Urothelium cell line (cell line): Measurements from ENCODE around the gene REC8.
A peak's percentile ranks its signal among the peaks of the same experiment; 100 is the strongest.
"Not testable (repeated sequence)": the region's sequence is repeated elsewhere in the genome, so short reads cannot be mapped to it uniquely, and the experiment has no call there.

Experiments
- DNase-seq: peaks from one replicate; pipeline ENCODE4 v3.0.0; 2011; ENCODE audit warnings: low spot score, mixed read lengths
- FAIRE-seq: peaks from 2 replicates; lab custom pipeline; 2011; peaks lifted over from hg19 to GRCh38; lab: Jason Lieb, UNC

REC8 gene

DNA sequence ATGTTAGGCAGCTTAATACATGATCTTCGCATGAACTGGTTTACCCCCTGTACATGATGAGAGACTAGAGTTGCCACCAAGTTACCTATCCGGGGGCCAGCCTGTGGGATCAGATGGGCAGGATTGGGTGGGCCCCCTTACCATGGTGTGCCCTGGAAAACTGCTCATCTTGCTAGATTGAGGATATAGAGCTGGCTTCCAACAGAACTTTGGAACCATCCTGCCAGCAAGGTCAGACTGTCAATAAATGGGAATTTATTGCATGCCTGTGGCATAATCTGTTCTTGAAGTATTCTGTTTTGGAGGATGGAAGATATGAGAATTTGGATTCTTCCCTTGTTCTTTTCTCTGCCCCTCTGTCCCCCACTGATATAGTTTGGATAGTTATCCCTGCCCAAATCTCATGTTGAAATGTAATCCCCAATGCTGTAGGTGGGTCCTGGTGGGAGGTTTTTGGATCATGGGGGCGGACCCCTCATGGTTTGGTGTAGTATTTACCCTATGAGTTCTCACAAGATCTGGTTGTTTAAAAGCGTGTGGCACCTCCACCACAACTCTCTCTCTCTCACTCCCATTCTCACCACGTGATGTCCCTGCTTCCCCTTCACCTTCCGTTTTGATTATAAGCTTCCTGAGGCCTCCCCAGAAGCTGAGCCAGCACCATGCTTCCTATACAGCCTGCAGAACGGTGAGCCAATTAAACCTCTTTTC lies 27.1 kb downstream of the REC8 start:
- no peak for DNase-seq
- FAIRE-seq, result no peak

DNA sequence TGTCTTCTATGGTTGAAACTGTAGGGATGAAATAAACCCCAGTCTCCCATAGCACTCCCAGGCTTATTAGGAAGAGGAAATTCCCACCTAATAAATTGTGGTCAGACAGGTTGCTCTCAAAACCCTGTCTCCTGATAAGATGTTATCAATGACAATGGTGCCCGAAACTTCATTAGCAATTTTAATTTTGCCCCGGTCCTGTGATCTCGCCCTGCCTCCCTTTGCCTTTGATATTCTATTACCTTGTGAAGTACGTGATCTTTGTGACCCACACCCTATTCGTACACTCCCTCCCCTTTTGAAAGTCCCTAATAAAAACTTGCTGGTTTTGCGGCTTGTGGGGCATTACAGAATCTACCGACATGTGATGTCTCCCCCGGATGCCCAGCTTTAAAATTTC lies 30.7 kb downstream of the REC8 start:
- not testable (repeated sequence) for FAIRE-seq, DNase-seq

- DNase-seq, FAIRE-seq: not testable (repeated sequence)
Observed at GRCh38 chr14:24203249-24203886, 31.5 kb downstream of the REC8 start.

- DNase-seq, result no peak
- no peak for FAIRE-seq
Observed at GRCh38 chr14:24204163-24205146, 32.6 kb downstream of the REC8 start.

DNA sequence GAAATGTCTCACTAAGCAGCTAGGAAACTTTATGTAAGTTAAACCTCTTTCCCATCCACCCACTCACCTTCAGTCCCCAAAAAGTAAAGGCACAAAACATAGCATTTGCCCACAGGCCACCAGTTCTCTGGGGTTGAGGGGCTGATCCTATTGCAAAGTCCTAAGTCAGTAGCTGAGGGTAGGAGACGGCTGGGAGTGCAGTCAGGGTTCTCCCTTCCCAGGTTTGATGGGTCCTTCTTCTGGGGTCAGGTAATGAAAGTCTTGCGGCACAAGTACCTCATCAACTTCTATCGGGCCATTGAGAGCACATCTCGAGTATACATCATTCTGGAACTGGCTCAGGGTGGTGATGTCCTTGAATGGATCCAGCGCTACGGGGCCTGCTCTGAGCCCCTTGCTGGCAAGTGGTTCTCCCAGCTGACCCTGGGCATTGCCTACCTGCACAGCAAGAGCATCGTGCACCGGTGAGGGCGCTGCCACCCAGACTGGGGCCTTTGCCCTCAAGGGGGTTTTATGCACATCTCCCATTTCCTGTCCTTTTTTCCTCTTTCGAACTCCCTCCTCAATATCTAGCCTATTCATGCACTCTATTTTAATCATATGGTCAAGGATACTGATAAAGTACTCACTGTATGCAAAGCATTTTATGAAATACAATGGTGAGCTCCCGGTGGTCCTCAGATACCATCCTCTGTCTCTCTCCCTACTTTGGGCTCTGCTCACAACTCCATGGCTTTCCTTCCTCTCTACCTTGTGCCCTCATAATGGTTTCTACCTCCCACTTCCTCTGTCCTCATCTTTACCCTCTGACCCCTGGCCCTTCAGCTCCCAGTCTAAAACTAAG lies 34.6 kb downstream of the REC8 start:
- no peak for FAIRE-seq
- no peak for DNase-seq

DNA sequence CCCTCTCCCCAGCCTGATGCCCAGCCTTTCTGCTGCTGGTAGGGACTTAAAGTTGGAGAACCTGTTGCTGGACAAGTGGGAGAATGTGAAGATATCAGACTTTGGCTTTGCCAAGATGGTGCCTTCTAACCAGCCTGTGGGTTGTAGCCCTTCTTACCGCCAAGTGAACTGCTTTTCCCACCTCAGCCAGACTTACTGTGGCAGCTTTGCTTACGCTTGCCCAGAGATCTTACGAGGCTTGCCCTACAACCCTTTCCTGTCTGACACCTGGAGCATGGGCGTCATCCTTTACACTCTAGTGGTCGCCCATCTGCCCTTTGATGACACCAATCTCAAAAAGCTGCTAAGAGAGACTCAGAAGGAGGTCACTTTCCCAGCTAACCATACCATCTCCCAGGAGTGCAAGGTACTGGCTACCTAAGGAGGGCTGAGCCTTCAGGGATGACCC lies 35.2 kb downstream of the REC8 start:
- DNase-seq (no peak), FAIRE-seq (no peak)

DNA sequence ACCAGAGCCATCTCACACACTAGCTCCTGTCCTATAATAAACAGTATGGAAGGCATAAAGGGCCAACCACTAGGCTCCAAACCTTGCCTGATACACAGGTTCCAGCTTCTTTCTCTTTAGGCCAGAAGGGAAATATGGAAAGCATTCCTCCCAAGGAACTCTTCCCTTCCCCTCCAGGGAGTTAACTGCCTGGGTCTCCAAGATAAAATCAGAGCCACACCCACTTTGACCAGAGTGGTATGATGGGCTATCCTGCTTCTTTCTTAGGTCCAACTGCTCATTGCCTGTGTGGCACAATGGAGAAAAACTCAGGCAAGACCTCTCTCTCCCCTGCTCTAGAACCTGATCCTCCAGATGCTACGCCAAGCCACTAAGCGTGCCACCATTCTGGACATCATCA lies 35.7 kb downstream of the REC8 start:
- FAIRE-seq, result no peak
- DNase-seq, result no peak

DNA sequence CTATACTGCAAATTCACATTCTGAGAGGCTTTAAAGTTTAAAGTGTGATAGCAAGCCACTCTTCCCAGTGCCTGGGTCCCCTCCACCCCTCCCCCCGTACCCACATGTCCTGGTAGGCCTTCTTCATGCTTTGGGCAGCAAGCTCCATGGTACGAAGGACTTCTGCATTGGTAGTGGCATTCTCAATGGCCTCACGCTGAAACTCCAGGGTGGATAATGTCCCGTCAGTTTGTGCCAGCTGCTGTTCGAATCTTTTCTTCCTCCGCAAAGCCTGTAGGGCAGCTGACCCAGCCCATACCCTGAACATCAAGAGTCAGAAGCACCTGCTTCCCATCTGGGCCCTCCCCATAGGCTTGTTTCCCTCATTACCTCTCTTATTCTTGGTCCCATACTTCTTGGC lies 39.4 kb downstream of the REC8 start:
- FAIRE-seq, result no peak

GRCh38 chr14:24212924-24213865 lies 41.3 kb downstream of the REC8 start, which contains the start of gene CHMP4A:
TSS of gene CHMP4A (minus strand) at chr14:24213488. CDS start at chr14:24213439, 49 bp downstream.
- FAIRE-seq (peak; percentile 92), DNase-seq (peak; percentile 97)

More for the DNA sequence above, 39.4 kb downstream of the REC8 start:
- no peak for DNase-seq

DNA sequence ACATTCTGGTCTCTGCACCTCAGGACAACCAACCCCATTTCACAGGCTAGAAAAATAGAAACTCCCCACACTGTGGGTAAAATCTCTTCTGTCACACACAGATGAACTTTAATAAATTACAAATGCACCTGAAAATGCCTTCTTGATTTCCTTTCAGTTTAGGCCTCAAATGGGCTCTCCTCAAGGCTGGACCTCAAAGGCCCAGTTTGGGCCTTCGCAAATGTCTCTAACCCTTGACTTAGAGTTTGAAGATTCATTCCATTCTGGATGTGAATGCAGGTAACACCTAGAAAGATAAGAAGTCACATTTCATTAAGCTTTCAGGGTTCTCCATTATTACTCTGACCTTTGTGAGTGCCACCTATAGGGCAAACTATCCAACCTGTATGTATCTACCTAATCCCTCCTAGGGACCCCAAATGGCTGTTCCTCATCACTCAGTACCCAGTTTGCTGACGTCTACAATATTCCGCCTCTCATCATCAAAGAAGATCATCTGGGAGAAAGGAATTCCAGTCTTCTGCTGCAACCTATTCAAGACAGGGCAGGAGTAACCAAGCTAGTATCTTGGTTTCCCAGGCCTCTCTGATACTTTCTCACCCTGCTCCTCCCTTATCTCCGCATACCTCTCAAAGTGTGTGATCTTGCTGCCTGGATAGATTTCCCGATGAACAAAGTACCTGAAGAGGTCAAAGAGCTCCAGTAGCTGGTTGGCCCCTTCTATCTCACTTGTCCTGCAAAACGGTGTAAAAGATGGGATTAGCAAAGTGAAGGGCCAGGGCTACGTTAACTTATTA lies 42.2 kb downstream of the REC8 start:
- DNase-seq (no peak), FAIRE-seq (no peak)

DNA sequence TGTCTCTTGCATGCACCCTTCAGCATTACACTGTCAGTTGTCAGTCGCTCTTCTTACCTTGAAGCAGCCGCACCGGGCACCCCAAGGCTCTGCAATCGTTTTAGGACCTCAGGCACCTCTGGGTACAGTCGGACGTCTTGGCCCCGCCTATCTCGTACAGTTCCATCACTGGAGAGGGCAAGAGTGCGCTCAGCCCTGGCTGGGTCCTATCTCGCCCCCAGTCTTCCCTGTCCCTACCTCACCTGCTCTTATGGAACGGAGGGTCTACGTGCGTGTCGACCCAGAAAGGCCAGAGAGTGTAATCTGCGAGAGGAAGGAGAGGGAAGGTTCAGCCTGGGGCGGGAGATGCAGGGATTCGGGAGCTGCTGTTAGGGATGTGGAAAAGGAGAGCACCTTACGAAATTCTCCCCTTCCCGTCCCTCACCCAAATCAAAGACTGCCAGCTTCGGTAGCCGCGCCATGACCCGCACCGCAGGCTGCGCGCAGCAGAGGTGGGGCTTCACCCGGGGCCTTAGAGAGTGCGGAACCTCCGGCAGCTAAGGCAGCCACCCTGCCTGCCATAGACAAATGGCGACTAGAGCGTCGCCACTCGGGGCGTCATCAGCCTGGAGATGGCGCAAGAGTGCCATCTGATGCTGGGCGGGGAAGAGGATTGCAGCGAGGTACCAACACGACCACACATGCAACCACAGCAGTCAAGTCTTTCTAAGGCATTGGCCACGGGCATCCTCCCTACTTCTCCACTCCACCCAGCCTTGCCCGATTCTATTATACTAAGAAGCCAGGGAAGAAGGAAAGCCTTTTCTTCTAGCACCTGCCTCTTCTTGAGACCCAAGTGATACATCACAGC lies 43.8 kb downstream of the REC8 start, which contains the start of gene MDP1:
TSS of gene MDP1 (minus strand) at position 572 of the 850 bp plus-strand sequence. CDS start at position 461, 111 bp downstream.
- DNase-seq (peak; percentile 92), FAIRE-seq (peak; percentile 52)

- DNase-seq (no peak), FAIRE-seq (no peak)
Observed at GRCh38 chr14:24216345-24216699, 44.4 kb downstream of the REC8 start.

DNA sequence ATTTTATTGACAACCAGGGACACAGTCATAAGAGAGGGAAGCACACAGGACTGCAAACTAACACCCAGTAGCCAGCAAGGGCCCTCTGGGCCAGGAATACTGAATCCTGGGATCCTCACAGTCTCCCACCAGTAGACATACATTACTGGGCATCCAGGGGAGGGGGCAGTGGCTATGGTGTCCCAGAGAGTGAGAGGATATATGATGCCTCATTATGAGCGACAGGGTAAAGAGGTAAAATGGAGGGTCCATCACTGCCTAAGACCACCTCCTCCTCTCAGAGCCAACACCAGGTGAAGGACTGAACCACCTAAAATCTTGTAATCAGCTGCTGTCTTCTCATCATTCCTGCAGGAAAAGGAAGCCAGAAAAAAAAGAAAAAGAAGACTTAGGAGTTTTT lies 45.0 kb downstream of the REC8 start:
- FAIRE-seq, DNase-seq: not testable (repeated sequence)

- FAIRE-seq (no peak), DNase-seq (no peak)
Observed at GRCh38 chr14:24219080-24219479, 47.2 kb downstream of the REC8 start.

- DNase-seq (no peak), FAIRE-seq (no peak)
Observed at GRCh38 chr14:24219521-24219920, 47.6 kb downstream of the REC8 start.

- FAIRE-seq, DNase-seq: not testable (repeated sequence)
Observed at GRCh38 chr14:24222987-24223386, 51.1 kb downstream of the REC8 start.

DNA sequence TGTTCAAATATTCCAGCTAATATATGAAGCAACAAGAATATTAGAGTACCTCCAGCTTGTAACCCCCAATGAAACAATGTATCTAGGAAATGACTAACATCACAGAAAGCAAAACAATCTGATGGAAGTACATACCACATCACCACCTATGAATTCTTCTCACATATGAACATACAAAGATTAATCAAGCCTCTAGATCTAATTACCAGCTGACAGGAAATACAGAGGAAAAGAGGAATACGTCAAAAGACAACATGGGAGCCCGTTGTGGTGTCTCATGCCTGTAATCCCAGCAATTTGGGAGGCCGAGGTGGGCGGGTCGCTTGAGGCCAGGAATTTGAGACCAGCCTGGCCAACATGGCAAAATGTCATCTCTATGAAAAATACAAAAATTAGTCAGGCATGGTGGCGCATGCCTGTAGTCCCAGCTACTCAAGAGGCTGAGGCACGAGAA lies 52.8 kb downstream of the REC8 start:
- no peak for DNase-seq
- FAIRE-seq, result no peak
